ENCODE results near the gene SAMD14. TPM values are rescaled to one million over a fixed set of nuclear protein-coding genes. Genes with fewer than 3 reads are reported as not detected.

The SAMD14 gene
- polyA plus RNA-seq, 1 experiment = 3.5 TPM

DNA sequence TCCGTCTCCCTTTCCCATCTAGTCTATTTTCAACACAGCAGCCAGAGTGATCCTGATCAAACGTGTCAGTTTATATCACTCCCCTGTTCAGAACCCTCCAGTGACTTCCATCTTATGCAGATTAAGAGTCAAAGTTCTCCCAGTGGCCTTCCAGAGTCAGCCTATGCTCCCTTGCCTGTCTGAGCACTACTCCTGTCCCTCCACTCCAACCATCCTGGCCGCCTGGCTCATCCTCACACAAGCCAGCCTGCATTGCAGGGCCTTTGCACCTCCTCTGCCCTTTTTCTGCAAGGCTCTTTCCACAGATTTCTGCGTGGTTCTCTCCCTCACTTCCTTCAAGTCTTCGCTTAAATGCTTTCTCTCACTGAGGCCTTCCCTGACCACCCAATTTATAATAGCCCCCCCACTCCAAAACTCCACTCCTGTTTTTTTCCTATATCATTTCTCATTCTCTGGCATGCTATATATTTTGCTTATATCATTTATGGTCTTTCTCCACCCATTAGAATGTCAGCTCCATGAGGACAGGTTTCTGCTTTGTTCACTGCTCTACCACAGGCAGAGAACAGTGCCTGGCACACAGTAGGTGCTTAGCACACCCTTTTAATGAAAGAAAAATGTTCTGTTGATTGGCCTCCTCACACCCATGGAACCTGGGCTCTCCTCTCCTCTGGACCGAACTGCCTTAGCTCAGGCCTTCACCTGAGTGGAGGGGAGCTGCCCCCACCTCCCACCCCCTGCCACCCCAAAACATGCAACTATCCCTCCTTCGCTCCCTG is 9.3 kb downstream of the SAMD14 start:
- H3K27ac ChIP-seq (ENCODE audit: low read depth, low read length) = no peak overlapping the region
- CTCF ChIA-PET = interaction anchor here (0.6 to 3.9 kb wide), 6 partner anchors 8 to 177 kb away, joined by 3 to 21 read pairs (median 6); partner anchors contain the start of gene PDK2
- DNase-seq (ENCODE audit: low read depth, low spot score) = no peak
- no peak overlapping the region for H3K4me3 ChIP-seq (ENCODE audit: low read depth, low read length)
- POLR2A ChIA-PET = interaction anchor here (0.6 kb wide), 1 partner anchor 393 kb away, joined by 3 read pairs; no protein-coding TSS in a partner anchor
- H3K27me3 ChIP-seq (ENCODE audit: control insufficient read depth, insufficient read depth, low read length) = peaks cover 3% of the 10 kb centered on the region
- TF ChIP-seq, protein P1, sequence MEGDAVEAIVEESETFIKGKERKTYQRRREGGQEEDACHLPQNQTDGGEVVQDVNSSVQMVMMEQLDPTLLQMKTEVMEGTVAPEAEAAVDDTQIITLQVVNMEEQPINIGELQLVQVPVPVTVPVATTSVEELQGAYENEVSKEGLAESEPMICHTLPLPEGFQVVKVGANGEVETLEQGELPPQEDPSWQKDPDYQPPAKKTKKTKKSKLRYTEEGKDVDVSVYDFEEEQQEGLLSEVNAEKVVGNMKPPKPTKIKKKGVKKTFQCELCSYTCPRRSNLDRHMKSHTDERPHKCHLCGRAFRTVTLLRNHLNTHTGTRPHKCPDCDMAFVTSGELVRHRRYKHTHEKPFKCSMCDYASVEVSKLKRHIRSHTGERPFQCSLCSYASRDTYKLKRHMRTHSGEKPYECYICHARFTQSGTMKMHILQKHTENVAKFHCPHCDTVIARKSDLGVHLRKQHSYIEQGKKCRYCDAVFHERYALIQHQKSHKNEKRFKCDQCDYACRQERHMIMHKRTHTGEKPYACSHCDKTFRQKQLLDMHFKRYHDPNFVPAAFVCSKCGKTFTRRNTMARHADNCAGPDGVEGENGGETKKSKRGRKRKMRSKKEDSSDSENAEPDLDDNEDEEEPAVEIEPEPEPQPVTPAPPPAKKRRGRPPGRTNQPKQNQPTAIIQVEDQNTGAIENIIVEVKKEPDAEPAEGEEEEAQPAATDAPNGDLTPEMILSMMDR (IDR thresholded peaks at IDR 0.05; ENCODE audit: low read depth, low read length) = no peak
- H3K9me3 ChIP-seq (ENCODE audit: control insufficient read depth, insufficient read depth, low read length) = no peaks in the 10 kb centered on the region; the same call in 1 of the 2 replicates

DNA sequence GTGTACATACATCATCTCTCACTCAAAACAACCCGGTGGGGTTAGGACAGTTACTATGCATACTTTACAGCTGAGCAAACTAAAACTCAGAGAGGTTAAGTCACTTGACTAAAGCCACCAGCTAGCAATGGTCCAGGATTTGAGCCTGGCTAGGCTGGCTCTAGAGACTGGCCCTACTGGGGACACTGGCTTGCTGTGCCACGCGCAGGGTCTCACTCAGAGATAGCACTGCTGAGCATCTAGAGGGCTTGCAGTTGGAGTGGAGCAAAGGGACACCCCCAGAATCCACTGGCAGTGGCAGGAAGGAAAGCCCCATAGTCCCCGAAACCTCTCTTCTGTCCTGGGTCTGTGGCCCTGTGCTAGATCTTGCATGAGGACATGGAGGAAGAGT is 11.1 kb downstream of the SAMD14 start:
- DNase-seq (ENCODE audit: low read depth, low spot score) = no peak
- no peak overlapping the region for H3K27ac ChIP-seq (ENCODE audit: low read depth, low read length)
- ChIA-PET CTCF (interaction anchor here (1.4 to 3.3 kb wide), 3 partner anchors 24 to 179 kb away, joined by 9 to 19 read pairs (median 11); partner anchors contain the start of gene PDK2), POLR2A (interaction anchor here (0.5 kb wide), 1 partner anchor 251 kb away, joined by 3 read pairs; no protein-coding TSS in a partner anchor)
- TF ChIP-seq, protein P1 (IDR thresholded peaks at IDR 0.05; ENCODE audit: low read depth, low read length) = no peak
- no peaks in the 10 kb centered on the region; the same call in 1 of the 2 replicates for H3K9me3 ChIP-seq (ENCODE audit: control insufficient read depth, insufficient read depth, low read length)
- H3K4me3 ChIP-seq (ENCODE audit: low read depth, low read length) = no peak overlapping the region
- H3K27me3 ChIP-seq (ENCODE audit: control insufficient read depth, insufficient read depth, low read length) = peaks cover 3% of the 10 kb centered on the region

DNA sequence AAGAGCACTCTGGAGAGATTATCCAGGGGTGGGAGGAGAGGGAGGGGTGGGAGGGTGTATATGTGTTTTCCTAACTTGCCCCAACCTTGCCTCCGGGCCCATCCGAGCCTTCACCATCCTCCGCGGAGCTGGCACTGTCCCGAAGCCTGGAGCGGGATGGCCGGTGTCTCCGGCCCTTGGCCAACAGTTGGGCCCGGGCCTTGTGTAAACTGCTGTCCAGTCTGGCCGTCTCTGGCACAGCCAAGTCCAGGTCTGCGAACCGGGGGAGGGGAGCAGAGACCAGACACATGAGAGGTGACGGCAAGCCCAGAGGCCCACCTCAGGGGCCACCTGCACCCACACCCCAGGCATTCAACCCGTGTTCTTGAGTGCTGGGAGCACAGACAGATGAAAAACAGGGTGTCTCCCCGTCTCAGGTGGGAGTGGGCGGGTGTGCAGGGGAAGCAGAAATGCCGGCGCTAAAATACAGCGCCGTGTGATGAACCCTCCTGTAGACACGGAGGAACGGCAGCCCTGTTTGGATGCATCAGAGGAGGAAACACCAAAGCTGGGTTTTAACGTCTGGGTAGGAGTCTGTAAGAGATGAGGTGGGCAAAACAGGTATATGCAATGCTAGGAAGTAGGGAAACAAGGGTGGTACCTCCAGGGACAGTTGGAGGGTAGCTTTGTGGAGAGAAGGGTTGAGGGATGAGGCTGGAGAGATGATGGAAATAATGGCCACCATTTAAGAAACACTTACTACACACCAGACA is 11.7 kb downstream of the SAMD14 start:
- H3K27ac ChIP-seq (ENCODE audit: low read depth, low read length) = no peak overlapping the region
- TF ChIP-seq, protein P1 (IDR thresholded peaks at IDR 0.05; ENCODE audit: low read depth, low read length) = no peak
- H3K4me3 ChIP-seq (ENCODE audit: low read depth, low read length) = no peak overlapping the region
- H3K9me3 ChIP-seq (ENCODE audit: control insufficient read depth, insufficient read depth, low read length) = no peaks in the 10 kb centered on the region; the same call in 1 of the 2 replicates
- DNase-seq (ENCODE audit: low read depth, low spot score) = no peak
- peaks cover 3% of the 10 kb centered on the region for H3K27me3 ChIP-seq (ENCODE audit: control insufficient read depth, insufficient read depth, low read length)
- POLR2A ChIA-PET = interaction anchor here (0.5 kb wide), 1 partner anchor 250 kb away, joined by 3 read pairs; no protein-coding TSS in a partner anchor
- CTCF ChIA-PET = interaction anchor here (0.9 to 3.3 kb wide), 8 partner anchors 21 to 243 kb away, joined by 3 to 19 read pairs (median 7); partner anchors contain the start of gene PDK2

DNA sequence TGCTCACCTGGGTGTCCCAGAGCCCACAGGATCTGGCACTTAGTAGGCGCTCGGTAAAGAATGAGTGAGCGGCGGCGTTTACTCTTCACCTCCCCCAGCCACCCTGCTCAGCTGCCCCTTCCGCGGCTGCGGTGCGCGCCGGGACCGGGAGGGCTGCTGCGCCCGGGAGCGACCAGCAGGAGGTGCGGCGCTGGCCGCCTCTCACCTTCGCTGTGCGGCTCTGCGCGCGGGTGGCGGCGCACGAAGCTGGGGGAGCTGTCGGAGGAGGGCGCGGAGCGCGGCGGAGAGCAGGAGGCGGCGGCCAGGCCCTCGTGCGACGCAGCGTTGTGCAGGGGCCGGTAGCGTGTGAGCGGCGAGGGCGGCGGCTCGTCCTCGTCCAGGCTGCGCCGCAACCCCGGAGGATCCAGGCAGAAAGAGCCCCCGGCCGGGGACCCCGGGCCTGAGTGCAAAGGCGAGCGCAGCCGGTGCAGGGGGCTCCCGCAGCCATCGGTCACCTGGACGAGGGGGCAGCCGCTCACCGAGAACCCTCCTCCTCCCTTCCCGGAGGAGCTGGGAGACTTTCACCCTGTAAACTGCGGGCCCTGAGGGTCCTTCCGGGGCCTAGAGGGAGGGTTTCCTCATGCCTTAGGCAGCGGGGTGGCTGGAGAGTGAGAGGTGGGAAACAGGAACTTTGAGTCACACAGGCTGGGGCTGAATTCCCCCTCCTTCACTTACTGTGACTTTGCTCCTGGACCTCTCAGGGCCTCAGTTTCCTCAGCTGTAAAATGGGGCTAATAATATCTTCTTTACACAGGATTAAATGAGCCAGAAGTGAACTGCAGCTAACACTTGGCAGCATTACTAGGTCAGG is 12.5 kb downstream of the SAMD14 start:
- Histone ChIP-seq H3K27ac (ENCODE audit: low read depth, low read length) (no peak overlapping the region), H3K4me3 (ENCODE audit: low read depth, low read length) (no peak overlapping the region), H3K27me3 (ENCODE audit: control insufficient read depth, insufficient read depth, low read length) (peaks cover 3% of the 10 kb centered on the region), H3K9me3 (ENCODE audit: control insufficient read depth, insufficient read depth, low read length) (no peaks in the 10 kb centered on the region; the same call in 1 of the 2 replicates)
- CTCF ChIA-PET = interaction anchor here (0.6 to 3.3 kb wide), 11 partner anchors 9 to 247 kb away, joined by 3 to 19 read pairs (median 3); no protein-coding TSS in a partner anchor
- TF ChIP-seq, protein P1 (IDR thresholded peaks at IDR 0.05; ENCODE audit: low read depth, low read length) = peak; percentile 58
- DNase-seq (ENCODE audit: low read depth, low spot score) = no peak
- POLR2A ChIA-PET = interaction anchor here (1.2 kb wide), 1 partner anchor 10 kb away, joined by 3 read pairs; no protein-coding TSS in a partner anchor

Data from AG04450 (cell line).